IMR-90 (cell line): ENCODE measurements around the gene PRPSAP1.

Experiments
- CTCF ChIP-seq: conservative IDR thresholded peaks from 2 replicates; pipeline ENCODE4 v1.5.1; 2012; ENCODE audit warnings: mild to moderate bottlenecking, low read depth, low read length, improper control_type of control experiment
- MAFK ChIP-seq: IDR thresholded peaks from 2 replicates; pipeline ENCODE4 v1.6.1; 2012; ENCODE audit warnings: low read depth, low read length, improper control_type of control experiment
- RCOR1 ChIP-seq: IDR thresholded peaks from 2 replicates; pipeline ENCODE4 v1.6.1; 2012; ENCODE audit warnings: mild to moderate bottlenecking, low read length, improper control_type of control experiment; ENCODE audit not compliant: insufficient replicate concordance

DNA sequence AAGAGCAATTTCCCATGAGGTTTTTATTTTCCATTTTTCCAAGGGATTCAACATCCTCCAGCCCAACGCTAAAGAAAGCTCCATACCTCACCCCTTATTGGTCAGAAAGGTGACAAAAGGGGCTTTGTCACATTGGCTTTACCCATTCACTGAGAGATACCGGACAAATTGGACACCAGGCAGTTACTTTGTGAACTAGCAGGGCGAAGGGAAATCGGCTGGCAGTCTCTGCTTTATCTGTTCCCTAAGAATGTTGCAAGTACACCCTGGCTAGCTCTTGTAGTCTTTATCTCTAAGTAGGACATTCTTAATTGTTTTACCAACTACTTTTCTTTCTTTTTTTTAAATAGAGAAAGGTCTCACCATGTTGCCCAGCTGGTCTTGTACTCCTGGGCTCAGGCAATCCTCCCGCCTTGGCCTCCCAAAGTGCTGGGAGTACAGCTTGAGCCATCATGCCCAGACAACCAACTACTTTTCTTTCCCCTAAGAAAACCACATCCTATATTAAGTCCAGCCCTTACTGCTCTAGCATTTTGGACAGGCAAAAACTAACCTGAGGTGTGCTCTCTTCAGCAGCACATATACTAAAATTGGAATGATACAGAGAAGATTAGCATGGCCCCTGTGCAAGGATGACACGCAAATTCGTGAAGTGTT lies 16.8 kb downstream of the PRPSAP1 start:
- no peak for TF ChIP-seq CTCF
- no peak for TF ChIP-seq MAFK
- TF ChIP-seq RCOR1: no peak
